ENCODE results near the gene GLT6D1. TPM values are rescaled to one million over a fixed set of nuclear protein-coding genes. Genes with fewer than 3 reads are reported as not detected.
"Not testable (repeated sequence)": the region's sequence is repeated elsewhere in the genome, so short reads cannot be mapped to it uniquely, and the experiment has no call there.

Gene GLT6D1, protein sequence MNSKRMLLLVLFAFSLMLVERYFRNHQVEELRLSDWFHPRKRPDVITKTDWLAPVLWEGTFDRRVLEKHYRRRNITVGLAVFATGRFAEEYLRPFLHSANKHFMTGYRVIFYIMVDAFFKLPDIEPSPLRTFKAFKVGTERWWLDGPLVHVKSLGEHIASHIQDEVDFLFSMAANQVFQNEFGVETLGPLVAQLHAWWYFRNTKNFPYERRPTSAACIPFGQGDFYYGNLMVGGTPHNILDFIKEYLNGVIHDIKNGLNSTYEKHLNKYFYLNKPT
- polyA plus RNA-seq (ENCODE audit: insufficient read length in 4 of 4) = not detected

GRCh38 chr9:135639196-135639595 lies at the start of gene GLT6D1:
Gene GLT6D1, minus strand, starts transcription at chr9:135639540. Its CDS starts 353 bp downstream, at chr9:135639187.
- no peak for DNase-seq (ENCODE audit: low read depth in 4 of 4, low spot score in 3 of 4)

GRCh38 chr9:135689011-135689410 lies 49.7 kb upstream of the GLT6D1 start:
- DNase-seq (ENCODE audit: low read depth in 4 of 4, low spot score in 3 of 4) = no peak

DNA sequence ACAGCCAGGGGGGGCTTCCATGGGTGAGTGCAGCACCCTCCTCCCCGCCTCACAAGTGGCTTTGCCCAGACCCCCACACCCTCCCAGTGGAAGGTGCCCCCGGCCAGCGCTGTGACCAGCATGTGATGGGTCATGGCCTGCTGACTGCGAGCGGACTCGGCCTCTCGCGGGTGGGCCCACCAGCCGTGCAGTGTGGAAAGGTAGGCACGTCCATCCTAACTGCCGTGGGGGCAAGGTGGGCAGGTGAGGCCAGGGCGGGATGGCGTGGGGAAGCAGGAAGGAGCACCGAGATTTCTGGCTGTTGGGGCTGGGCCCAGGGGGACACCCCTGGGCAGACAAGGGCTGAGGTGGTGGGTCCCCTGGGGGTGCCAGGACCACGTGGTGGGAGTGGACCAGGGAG lies 47.9 kb upstream of the GLT6D1 start:
- no peak for DNase-seq (ENCODE audit: low read depth in 4 of 4, low spot score in 3 of 4)

GRCh38 chr9:135684691-135685090 lies 45.4 kb upstream of the GLT6D1 start:
- no peak for DNase-seq (ENCODE audit: low read depth in 4 of 4, low spot score in 3 of 4)

DNA sequence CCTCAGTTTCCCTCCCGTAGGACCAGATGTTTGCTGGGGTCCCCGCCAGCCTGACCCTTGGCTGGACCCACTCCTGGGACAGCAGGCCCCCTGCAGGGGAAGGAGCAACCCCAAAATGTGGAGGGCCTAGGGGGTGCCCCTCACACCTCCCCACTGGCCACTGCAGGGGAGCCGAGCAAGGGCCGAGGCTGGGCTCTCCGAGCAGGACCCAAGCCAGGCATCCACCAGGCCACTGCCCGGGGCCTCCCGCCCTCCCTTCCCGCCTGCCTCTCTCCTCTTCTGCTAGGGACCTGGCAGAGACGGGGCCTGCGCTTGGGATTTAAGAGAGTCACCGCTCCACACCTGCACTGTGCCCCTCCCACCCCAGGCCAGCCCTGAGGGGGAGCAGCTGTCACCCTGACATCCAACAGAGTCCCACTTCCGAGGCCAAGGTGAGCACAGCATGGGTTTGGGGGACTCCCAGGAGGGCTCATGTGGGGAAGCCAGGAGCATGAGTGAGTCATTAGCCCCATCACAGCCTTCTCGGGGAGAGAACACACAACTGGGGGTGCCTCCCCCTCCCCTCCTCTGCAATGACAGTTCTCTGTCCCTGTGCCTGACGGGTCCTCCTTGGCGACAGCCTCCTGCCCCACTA lies 44.2 kb upstream of the GLT6D1 start:
- no peak for DNase-seq (ENCODE audit: low read depth in 4 of 4, low spot score in 3 of 4)

GRCh38 chr9:135681161-135681560 lies 41.8 kb upstream of the GLT6D1 start:
- no peak for DNase-seq (ENCODE audit: low read depth in 4 of 4, low spot score in 3 of 4)

DNA sequence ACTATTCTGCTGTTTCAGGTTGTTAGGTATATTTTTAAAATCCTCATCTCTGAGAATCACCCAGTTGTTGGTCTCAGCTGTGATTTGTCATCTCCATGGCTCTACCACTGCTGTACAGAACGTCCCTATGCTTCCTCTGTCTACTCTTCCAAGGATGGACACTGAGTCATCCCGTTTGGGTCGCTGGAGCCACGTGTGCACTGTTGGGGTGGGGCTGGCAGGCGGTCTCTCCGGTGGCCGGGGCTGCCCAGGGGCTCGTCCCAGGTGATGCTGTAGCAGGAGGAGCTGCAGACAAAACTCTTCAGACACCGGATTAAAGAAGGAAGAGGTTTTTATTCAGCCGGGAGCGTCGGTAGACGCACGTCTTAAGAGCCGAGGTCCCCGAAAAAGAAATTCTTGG lies 40.7 kb upstream of the GLT6D1 start:
- DNase-seq (ENCODE audit: low read depth in 4 of 4, low spot score in 3 of 4) = no peak

- no peak for DNase-seq (ENCODE audit: low read depth in 4 of 4, low spot score in 3 of 4)
Observed at GRCh38 chr9:135678236-135679017, 39.1 kb upstream of the GLT6D1 start.

DNA sequence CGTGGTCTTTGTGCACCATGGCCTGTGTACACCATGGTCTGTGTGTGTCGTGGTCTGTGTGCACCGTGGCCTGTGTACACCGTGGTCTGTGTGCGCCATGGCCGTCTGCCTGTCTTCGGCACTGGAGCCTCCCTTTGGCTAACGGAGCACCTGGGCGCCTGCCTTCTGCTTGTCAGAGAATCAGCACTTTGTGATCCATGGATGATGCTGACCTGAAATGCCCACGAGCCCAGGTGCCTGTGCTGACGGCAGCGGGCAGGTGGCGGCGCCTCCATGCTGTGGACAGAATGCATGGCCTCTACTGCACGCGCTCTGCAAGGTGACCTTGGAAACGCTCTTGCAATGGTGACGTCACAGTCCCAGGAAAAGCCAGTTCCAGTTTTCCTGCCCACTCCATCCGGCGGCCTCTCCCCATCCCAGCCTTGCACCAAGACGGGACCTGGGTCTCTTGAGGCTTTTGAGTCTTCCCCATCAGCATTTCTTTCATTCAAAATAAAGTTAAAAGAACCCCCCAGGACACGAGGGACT lies 38.4 kb upstream of the GLT6D1 start:
- DNase-seq (ENCODE audit: low read depth in 4 of 4, low spot score in 3 of 4) = no peak

GRCh38 chr9:135676891-135677290 lies 37.6 kb upstream of the GLT6D1 start:
- DNase-seq (ENCODE audit: low read depth in 4 of 4, low spot score in 3 of 4) = no peak

DNA sequence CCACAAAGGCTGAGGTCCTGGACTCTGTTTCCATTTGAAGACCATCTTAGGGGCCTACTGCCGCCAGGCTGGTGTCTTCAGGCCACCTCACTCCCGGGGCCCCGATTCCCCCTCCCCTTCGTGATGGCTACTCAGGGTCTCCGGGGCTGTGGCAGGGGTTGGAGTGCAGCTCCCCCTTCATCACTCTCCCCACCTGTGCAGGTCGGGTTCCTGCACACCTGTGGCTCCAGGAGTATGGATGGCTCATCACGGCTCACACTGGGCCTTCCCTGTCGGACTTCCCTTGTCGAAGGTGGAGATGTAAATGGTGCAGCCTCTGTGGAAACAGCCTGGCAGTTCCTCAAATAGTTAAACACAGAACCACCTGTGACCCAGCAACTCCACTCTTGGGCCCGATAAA lies 35.6 kb upstream of the GLT6D1 start:
- no peak for DNase-seq (ENCODE audit: low read depth in 4 of 4, low spot score in 3 of 4)

DNA sequence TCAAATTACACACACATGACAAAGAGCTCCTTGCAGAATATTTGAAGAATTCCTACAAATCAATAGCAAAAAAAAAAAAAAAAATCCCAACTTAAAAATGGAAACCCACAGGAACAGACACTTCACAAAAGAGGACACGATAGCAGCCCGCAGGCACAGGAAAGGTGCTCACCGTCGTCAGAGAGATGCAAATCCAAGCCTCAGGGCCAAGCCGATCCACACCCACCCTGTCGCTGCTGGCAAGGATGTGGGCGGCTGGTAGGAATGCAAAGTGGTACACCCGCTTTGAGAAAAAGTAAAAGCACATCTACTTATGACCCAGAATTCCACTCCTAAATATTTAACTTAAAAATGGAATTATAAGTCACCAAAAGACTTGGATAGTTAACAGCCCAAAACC lies 34.6 kb upstream of the GLT6D1 start:
- no peak for DNase-seq (ENCODE audit: low read depth in 4 of 4, low spot score in 3 of 4)

- DNase-seq (ENCODE audit: low read depth in 4 of 4, low spot score in 3 of 4) = not testable (repeated sequence)
Observed at GRCh38 chr9:135672786-135673185, 33.4 kb upstream of the GLT6D1 start.

GRCh38 chr9:135671591-135672041 lies 32.3 kb upstream of the GLT6D1 start:
- DNase-seq (ENCODE audit: low read depth in 4 of 4, low spot score in 3 of 4) = no peak

DNA sequence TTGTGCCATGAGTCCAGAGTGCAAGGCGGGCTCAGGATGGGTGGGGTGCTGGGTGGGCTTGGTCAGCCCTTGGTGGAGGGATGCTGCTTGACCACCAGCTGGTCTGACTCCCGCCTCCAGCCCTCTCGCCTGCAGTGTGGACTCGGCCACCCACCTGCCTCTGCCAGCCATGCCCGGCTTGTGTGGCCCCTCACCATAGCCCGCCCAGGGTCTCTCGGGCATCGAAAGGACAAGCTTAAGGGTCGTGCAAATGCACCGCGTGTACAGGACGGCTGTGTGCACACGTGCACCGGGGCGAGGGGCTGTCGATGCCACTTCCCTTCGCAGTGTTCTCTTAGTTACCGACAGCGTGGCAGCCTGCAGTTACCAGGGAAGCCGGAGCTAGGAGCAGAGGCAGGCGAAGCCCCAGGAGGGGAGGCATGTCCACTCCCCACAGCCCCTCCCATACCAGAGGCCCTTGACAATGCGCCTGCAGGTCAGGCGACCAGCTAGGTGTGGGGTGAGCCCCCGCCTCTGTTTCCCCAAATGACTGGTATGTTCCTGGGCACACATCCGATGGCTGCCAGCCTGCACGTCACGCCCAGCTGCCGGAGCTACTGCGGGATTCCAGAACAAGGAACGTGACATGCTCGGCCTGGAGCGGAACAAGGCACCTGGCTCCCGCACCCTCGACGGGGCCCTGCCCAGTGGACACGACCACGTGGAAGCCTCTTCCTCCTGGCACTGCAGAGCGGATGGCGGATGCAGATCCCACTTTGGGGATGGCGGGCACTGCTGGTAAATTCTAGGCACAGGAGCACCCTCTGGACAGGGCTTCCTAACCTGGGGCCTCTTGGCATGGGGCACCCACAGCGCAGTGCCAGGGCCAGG lies 31.6 kb upstream of the GLT6D1 start:
- DNase-seq (ENCODE audit: low read depth in 4 of 4, low spot score in 3 of 4) = no peak

DNA sequence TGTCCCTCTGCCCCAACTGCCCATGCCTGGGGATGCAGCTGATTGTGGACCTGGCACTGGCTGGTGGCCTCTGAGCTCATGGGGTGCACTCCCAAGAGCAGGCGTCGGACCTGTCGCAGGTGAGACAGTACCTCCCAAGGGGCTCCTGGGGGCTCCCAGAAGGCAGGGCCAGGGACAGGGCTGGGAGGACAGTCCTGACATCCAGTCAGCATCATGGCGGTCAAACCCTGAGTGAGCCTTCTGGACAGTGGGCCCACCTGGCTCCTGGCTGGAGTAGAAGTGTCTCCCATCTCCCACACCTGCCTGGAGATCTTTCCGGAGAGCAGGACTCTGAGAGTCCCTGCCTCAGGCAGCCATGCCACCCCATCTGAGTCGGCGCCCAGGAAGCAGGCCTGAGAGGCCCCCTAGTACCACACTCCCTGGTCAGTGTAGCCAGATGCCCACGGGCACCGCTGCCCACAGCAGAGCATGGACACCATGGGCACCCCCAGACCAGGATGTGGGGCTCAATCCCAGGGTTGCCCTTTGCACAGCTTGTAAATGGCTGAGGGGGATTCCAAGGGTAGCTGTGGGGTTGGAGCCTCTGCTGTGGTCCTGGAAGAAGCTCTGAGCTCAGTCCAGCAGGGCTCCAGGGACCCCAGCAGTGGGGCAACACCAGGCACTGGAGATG lies 30.4 kb upstream of the GLT6D1 start:
- no peak for DNase-seq (ENCODE audit: low read depth in 4 of 4, low spot score in 3 of 4)

GRCh38 chr9:135669018-135669417 lies 29.7 kb upstream of the GLT6D1 start:
- DNase-seq (ENCODE audit: low read depth in 4 of 4, low spot score in 3 of 4) = not testable (repeated sequence)

DNA sequence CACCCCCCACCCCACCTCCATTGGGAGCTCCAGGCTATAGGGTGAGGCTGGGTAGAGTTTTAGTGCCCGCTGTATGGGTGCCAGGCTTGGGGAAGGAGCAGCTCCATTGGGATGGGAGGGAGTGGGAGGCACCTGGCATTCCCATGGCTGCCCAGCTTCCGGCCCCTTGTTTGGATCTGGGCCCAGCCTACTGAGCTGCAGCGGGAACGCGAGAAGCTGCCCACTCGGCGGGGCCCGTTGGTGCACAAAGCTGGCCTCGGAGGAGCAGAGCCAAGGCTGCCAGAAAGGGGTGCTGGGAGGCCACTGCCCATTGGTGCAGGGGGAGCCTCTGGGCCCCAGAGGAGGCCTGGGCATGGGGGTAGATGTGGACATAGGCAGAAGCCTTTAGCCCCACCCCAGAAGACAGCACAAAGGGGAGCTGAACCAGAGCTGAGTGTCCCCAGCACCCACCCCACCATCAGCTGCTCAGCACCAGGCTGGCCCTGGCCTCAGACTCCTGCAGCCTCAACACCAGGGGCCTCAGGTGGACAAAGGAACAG lies 28.2 kb upstream of the GLT6D1 start:
- DNase-seq (ENCODE audit: low read depth in 4 of 4, low spot score in 3 of 4) = no peak
